Fibroblast of upper back skin (primary cell): ENCODE results near the gene ADAM12.
"Not testable (repeated sequence)": the region's sequence is repeated elsewhere in the genome, so short reads cannot be mapped to it uniquely, and the experiment has no call there.

ENCODE experiments used
- DNase-seq: peaks from one replicate; pipeline ENCODE4 v3.0.0-alpha.2; 2013

The ADAM12 gene

DNA sequence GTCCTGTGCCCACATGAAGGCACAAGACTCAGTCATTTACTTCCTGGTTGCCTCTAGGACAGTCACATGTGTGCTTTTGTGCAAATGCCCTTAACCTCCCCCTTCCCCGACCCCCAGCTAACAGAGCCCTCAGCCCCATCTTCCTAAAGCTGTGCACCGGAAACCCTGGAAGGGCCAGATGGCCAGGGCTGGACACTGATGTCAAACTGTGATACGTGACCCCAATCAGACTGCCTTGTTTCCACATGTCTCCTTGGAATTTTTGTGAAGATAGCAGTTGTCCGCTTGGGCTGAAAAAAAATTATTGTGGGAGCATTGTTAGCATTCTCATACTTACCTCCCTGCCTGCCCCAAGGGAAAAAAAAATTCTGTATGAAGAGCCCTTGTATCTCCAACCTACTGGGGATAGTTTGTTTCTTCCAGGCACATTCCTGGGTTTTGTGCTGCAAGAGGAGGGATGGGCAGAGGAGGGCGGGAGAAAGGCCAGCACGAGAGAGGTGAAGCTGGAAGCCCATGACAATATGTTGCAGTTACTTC lies 17.0 kb upstream of the ADAM12 start:
- peak; percentile 74 for DNase-seq

DNA sequence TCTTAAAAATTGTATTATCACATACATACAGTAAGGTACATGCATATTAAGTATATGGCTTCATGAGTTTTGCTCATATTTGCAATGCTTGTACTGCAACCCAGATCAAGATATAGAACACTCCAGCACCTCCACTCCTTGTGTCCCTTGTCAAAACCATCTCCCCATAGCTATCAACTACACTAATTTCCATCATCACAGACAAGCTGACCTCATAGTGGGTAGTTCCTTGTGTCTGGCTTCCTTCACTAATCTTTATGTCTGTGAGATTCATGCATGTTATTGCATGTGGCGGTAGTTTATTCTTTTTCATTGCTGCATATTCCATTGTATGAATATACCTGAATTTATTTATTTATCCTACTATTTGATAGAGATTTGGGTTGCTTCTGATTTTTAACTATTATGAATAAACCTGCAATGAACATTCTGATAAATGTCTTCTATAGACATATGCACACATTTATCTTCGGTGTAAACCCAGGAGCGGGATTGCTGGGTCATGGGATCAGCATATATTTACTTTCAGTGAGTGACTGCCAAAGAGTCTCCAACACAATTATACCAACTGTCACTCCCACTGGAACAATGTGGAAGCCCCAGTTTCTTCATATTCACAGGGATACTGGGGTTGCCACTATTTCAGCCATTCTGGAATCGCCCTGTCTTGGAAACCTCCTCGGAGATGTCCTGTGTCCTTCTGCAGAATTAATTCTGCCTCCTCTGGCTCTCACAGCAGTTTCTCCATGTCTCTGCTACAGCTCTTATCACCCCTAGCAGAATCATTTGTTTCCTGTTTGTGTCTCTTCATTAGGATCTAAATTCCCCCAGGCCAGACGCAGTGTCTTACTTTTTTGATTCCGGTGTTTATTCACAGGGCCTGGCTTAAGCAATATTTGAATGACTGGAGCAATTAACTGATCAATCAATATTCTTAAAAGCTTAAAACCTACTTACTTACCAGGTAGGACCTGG lies 14.7 kb upstream of the ADAM12 start:
- no peak for DNase-seq

- no peak for DNase-seq
Measured at GRCh38 chr10:126400641-126401040, 12.4 kb upstream of the ADAM12 start.

GRCh38 chr10:126398924-126399323 lies 10.6 kb upstream of the ADAM12 start:
- DNase-seq, result peak; percentile 19

DNA sequence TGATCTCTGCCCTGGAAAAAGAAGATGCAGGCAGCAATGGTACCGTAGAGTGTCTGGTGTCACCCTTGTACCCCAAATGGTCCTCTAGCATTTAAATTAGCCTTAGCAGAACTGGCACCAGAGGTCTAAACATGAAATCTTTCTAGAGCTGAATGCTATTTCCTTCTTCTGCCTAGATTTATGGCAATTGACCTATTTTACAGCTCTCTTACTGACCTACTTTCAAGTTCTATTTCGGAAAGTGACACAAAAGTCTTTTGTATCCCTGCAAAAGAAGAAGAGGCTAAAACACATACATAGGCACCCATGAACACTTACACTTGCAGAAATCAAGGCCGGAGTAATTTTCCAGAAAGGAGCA lies 10.1 kb upstream of the ADAM12 start:
- DNase-seq, result no peak

- peak; percentile 99 for DNase-seq
Measured at GRCh38 chr10:126397640-126398382, 9.5 kb upstream of the ADAM12 start.

- peak; percentile 60 for DNase-seq
Measured at GRCh38 chr10:126397156-126397555, 8.9 kb upstream of the ADAM12 start.

DNA sequence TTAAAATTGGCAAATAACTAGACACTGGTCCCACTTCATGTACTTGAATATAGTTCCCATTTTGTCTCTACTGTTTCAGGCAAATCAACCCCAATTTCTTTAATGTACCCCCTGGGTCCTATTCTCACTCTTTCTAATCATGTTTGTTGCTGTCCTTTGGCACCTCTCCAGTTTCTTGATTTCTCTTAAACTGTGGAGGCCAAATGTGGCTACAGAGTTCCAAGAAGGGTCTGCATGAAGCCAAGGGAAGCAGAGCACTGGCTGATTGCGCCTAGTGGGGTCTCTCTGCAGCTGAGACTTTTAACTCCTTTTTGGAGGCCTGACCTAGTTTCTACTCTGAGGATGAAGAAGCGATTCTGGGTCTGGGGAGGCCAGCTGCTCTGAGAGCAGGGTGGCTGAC lies 6.7 kb upstream of the ADAM12 start:
- no peak for DNase-seq

DNA sequence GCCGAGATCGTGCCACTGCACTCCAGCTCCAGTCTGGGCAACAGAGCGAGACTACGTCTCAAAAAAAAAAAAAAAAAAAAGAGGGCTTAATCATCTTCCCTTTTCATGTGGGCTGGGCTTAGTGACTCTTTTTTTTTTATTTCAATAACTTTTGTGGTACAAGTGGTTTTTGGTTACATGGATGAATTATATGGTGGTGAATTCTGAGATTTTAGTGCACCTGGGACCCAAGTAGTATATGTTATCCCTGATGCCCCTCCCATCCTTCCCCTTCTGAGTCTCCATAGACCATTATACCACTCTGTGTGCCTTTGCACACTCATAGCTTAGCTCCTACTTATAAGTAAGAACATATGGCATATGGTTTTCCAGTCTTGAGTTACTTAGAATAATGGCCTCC lies 4.8 kb upstream of the ADAM12 start:
- no peak for DNase-seq

GRCh38 chr10:126392469-126392868 lies 4.2 kb upstream of the ADAM12 start:
- no peak for DNase-seq

GRCh38 chr10:126392068-126392467 lies 3.8 kb upstream of the ADAM12 start:
- no peak for DNase-seq

- peak; percentile 50 for DNase-seq
Measured at GRCh38 chr10:126391192-126391885, 3.1 kb upstream of the ADAM12 start.

DNA sequence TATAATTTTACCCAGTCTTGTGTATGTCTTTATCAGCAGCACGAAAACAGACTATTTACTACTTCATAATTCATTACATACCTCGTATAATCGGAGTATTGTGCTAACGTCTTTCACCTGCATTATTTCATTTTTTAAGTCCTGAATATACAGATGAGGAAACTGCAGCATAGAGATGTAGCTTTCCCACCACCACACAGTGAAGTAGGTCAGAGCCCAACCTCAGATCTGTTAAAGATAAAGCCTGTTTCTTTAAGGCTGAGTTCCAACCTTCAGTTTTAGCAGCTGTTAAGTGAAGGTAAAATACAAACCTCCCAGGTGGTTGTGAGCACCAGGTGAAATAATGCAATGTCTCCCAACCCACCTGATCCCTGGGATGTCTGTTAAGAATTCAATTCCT lies 2.0 kb upstream of the ADAM12 start:
- no peak for DNase-seq

DNA sequence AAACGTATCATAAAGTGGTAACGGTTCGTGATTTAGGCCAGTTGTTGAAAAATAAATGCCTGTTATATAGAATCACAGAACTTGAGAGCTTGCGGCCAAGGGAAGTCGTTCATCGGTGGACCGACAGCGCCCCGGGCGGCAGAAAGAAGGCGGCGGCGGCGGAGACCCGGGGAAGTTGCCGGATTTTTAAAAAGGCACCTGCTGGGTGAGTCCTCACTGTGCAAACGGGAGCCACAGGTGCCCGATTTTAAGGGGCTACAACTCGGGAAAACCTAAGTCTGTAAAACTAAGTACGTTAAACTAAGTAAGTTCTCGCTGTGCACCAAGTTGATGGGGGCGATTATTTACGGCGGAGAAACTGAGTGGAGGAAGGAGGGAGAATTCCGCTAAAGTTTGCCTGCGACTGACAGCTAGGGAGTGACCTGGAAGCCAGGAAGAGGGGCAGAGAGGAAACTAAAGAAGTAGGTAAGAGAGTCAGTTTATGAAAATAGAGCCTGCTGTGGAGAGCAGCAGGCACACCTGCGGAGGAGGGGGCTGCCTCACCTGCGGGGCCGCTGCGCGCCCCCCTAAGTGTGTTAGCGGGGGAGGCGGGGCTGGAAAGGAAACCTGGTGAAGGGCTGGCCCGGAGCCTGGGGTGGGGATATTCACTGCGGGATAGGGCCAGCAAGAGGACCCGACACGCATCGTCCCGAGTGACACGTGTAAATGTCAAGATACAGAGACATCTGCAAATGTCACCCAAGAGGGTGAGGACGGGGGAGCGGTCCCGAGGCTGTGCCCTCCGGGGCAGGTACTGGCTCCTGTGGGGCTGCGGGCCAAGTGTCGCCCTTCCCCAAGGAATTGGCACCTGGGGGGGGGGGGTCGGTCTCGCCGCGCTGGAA lies 996 bp downstream of the ADAM12 start:
- peak; percentile 82 for DNase-seq

GRCh38 chr10:126384269-126384873 lies 3.9 kb downstream of the ADAM12 start:
- DNase-seq, result peak; percentile 94

DNA sequence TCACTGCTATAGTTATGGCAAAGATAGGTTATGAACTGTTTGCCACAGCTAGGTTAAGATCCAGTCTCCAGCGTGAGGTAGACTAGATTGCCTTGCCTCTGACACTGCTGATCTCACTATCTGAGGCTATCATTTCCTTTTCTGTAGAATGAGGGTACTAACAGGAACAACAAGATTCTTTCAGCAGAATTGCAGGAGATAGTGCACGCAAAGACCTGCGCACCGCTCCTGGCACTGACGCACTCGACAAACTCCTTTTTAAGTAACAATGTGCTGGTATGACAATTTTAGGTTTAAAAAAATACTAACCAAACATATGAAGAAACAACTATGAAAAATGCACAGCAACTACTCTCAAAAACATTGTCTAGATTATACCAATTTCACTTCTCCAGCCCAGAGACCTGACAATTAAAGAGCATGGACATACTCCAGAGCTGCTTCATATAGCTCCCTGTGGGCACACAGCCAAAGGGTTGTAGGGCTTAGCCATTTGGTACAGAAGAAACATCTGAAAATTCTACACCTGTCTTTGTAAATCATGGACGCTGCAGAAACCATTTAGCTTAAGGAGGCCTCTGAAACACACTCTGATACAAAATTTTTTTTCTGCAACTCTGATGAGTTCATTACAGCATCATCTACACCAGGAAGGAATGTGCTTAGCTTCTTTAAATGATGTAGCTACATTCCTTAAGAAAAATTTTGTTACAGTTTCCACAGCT lies 7.8 kb downstream of the ADAM12 start:
- DNase-seq, result peak; percentile 25

- not testable (repeated sequence) for DNase-seq
Measured at GRCh38 chr10:126379166-126379565, 9.1 kb downstream of the ADAM12 start.

- peak; percentile 57 for DNase-seq
Measured at GRCh38 chr10:126376956-126377355, 11.3 kb downstream of the ADAM12 start.

GRCh38 chr10:126375926-126376554 lies 12.2 kb downstream of the ADAM12 start:
- no peak for DNase-seq

DNA sequence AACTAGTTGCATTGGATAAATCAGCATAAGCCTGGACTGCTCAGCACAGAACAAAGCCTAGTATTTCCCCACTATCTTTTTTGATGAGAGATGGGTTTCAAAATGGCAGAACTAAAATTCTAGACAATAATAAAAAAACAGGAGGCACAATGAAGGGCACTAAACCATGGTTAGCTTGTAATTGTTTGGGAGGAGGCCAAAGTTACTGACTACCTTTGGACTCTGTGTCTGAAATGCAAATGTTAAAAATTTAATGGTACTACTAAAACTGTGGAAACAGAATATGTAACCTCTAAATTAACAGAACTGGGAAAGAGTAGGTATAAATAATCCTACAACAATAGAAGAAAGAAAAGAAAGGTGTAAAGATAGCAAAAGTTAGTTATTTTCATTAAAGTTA lies 13.0 kb downstream of the ADAM12 start:
- DNase-seq, result no peak
